ENCODE data around the gene DNAJB6. TPM values are rescaled to one million over a fixed set of nuclear protein-coding genes. Genes with fewer than 3 reads are reported as not detected.

DNAJB6 gene
- total RNA-seq, 1 experiment from 2014 or later: 124 TPM

DNA sequence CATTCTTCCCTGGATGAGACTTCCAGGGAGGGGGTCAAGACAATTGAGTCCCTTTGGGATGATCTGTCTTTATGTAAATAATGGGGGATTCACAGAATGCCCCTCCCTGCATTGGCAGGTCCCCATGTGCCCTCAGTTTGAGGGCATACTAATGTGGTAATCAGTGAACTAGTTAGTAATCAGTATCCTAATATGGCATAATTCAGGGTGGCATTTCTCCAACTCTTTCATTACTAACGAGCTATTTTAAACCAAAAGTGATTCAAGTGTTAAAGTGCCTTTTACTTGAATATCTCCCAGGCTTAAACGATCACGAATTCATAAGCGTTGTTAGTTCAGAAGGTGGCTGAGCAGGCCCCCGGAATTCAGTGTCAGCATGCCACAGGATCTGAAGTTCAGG, 1.6 kb upstream of the DNAJB6 start:
- H3K4me3 Mint-ChIP-seq (ENCODE audit: unreplicated experiment): peak overlapping the region; percentile 79
- DNase-seq (ENCODE audit: unreplicated experiment): no peak
- no peak overlapping the region for H3K27ac Mint-ChIP-seq (ENCODE audit: low read depth, unreplicated experiment)
- BruUV-seq (replicated peaks): no TSS peak
- H3K27me3 Mint-ChIP-seq (ENCODE audit: insufficient read depth, unreplicated experiment): no peaks in the 10 kb centered on the region
- ChIA-PET POLR2A (interaction anchor here (2.0 to 6.8 kb wide), 2 partner anchors 17 to 33 kb away, joined by 6 to 48 read pairs; no protein-coding TSS in a partner anchor), CTCF (no interaction called here)
- peaks cover 11% of the 10 kb centered on the region for H3K4me1 Mint-ChIP-seq (ENCODE audit: insufficient read depth, unreplicated experiment)
- no peaks in the 10 kb centered on the region for H3K9me3 Mint-ChIP-seq (ENCODE audit: unreplicated experiment)
- peaks cover 25% of the 10 kb centered on the region for H3K36me3 Mint-ChIP-seq (ENCODE audit: insufficient read depth, unreplicated experiment)
- intact Hi-C loops (cut with micrococcal nuclease): loop anchor here (5.0 kb wide), 1 partner anchor 52 kb away; no protein-coding TSS in a partner anchor
- TF ChIP-seq, protein P1, sequence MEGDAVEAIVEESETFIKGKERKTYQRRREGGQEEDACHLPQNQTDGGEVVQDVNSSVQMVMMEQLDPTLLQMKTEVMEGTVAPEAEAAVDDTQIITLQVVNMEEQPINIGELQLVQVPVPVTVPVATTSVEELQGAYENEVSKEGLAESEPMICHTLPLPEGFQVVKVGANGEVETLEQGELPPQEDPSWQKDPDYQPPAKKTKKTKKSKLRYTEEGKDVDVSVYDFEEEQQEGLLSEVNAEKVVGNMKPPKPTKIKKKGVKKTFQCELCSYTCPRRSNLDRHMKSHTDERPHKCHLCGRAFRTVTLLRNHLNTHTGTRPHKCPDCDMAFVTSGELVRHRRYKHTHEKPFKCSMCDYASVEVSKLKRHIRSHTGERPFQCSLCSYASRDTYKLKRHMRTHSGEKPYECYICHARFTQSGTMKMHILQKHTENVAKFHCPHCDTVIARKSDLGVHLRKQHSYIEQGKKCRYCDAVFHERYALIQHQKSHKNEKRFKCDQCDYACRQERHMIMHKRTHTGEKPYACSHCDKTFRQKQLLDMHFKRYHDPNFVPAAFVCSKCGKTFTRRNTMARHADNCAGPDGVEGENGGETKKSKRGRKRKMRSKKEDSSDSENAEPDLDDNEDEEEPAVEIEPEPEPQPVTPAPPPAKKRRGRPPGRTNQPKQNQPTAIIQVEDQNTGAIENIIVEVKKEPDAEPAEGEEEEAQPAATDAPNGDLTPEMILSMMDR (IDR thresholded peaks at IDR 0.05; ENCODE audit: unreplicated experiment): no peak

DNA sequence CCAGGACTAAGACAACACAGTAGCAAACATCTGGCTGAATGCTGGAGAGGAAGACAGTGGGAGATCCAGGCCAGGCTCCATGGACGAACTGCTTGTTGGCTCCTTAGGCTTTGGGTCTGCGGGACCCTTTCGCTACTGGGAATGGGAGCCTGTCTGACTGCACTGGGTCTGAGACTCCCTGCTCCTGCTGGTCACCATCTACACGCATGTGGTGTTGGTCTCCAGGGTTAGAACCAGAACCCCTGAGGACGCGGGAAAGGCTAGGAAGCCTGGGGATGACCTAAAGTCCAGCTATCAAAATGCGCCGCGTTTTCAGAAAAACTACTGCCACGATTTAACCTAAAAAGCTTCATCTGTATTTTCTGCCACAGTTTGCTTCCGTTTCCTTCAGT, 817 bp upstream of the DNAJB6 start:
- CTCF ChIA-PET: interaction anchor here (0.5 to 0.7 kb wide), 3 partner anchors 12 to 44 kb away, joined by 3 to 4 read pairs (median 3); no protein-coding TSS in a partner anchor
- POLR2A ChIA-PET: interaction anchor here (0.5 to 6.8 kb wide), 10 partner anchors 9 to 1098 kb away, joined by 3 to 48 read pairs (median 7); partner anchors contain the start of gene NOM1
- TF ChIP-seq, protein P1 (IDR thresholded peaks at IDR 0.05; ENCODE audit: unreplicated experiment): no peak
- Mint-ChIP-seq H3K4me1 (ENCODE audit: insufficient read depth, unreplicated experiment) (peaks cover 13% of the 10 kb centered on the region), H3K9me3 (ENCODE audit: unreplicated experiment) (no peaks in the 10 kb centered on the region), H3K27me3 (ENCODE audit: insufficient read depth, unreplicated experiment) (no peaks in the 10 kb centered on the region), H3K4me3 (ENCODE audit: unreplicated experiment) (peak overlapping the region; percentile 79), H3K27ac (ENCODE audit: low read depth, unreplicated experiment) (no peak overlapping the region), H3K36me3 (ENCODE audit: insufficient read depth, unreplicated experiment) (peaks cover 28% of the 10 kb centered on the region)
- TSS peak; percentile 76 for BruUV-seq (replicated peaks)
- DNase-seq (ENCODE audit: unreplicated experiment): no peak
- intact Hi-C loops (cut with micrococcal nuclease): loop anchor here (5.0 kb wide), 1 partner anchor 51 kb away; no protein-coding TSS in a partner anchor

DNA sequence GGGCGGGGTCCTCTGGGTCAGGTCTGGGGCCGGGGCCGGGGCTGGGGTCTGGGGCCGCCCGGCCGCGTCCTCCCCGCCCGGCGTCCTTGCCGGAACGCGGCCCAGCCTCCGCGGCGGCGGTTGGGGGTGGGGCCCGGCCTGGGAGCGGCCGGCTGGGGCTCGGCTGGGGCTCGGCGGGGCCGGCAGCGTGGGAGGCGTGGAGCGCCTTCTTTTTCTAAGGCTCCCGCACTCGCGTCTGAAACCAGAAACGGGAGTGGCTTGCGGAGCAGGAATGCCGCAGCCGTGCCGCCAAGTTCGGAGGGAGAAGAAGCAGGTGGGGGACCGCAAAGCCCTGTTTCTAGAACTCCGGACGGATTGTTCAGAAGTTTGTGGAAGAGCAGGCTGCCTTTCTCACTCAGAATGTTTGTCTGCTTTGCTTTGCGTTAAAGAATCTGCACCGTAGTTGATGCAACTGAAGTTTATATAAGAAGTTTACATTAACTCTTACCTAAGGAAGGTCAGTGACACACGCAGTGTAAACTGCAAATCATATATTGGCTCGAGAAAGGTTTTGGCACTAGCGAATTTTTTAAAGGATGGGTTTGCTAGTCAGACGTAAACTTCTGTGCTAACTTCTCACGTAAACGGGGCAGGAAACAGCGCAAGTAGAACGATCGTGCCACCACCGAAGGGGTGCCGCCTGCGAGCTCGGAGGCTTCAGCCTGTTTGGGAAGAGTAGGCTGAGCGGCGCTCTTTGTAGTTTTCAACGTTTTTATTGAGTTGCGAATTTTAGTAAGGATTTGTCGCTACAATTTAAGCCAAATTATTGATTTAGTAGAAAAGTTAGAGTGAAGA, 729 bp downstream of the DNAJB6 start:
- POLR2A ChIA-PET: interaction anchor here (0.6 to 6.8 kb wide), 23 partner anchors 8 to 444 kb away, joined by 3 to 48 read pairs (median 8); partner anchors contain the start of gene LMBR1
- Mint-ChIP-seq H3K27me3 (ENCODE audit: insufficient read depth, unreplicated experiment) (no peaks in the 10 kb centered on the region), H3K4me3 (ENCODE audit: unreplicated experiment) (peak overlapping the region; percentile 79), H3K27ac (ENCODE audit: low read depth, unreplicated experiment) (peak overlapping the region; percentile 97), H3K9me3 (ENCODE audit: unreplicated experiment) (no peaks in the 10 kb centered on the region), H3K4me1 (ENCODE audit: insufficient read depth, unreplicated experiment) (peaks cover 15% of the 10 kb centered on the region), H3K36me3 (ENCODE audit: insufficient read depth, unreplicated experiment) (peaks cover 30% of the 10 kb centered on the region)
- intact Hi-C loops (cut with micrococcal nuclease): loop anchor here (5.0 kb wide), 1 partner anchor 50 kb away; no protein-coding TSS in a partner anchor
- DNase-seq (ENCODE audit: unreplicated experiment): peak; percentile 64
- CTCF ChIA-PET: interaction anchor here (0.9 to 3.9 kb wide), 7 partner anchors 13 to 131 kb away, joined by 3 to 29 read pairs (median 5); no protein-coding TSS in a partner anchor
- BruUV-seq (replicated peaks): TSS peak; percentile 38
- TF ChIP-seq, protein P1 (IDR thresholded peaks at IDR 0.05; ENCODE audit: unreplicated experiment): no peak

Measured in MCF 10A (cell line).